Mononuclear cell (primary cell): ENCODE data around the gene RCHY1. TPM values are rescaled to one million over a fixed set of nuclear protein-coding genes. Genes with fewer than 3 reads are reported as not detected.
"Not testable (repeated sequence)": the region's sequence is repeated elsewhere in the genome, so short reads cannot be mapped to it uniquely, and the experiment has no call there.

ENCODE experiments used
- H3K27me3 ChIP-seq: 2 replicates; pipeline ENCODE4 v1.6.0; 2011; ENCODE audit warnings: low read length, control low read depth; ENCODE audit not compliant: insufficient read depth
- H3K4me1 ChIP-seq: 2 replicates; pipeline ENCODE4 v1.5.1; 2011; ENCODE audit warnings: mild to moderate bottlenecking, low read length, control low read depth; ENCODE audit not compliant: insufficient read depth
- H3K4me3 ChIP-seq: 2 replicates; pipeline ENCODE4 v1.5.1; 2011; ENCODE audit warnings: mild to moderate bottlenecking, low read length, moderate library complexity
- H3K9me3 ChIP-seq: 2 replicates; pipeline ENCODE4 v1.5.1; 2011; ENCODE audit warnings: low read depth, mild to moderate bottlenecking, control low read depth, low read length
- total RNA-seq: library from RNA; depleted of rRNA; stranded (reverse); fragments of >200 nt; gene quantifications from one replicate; pipeline ENCODE4 v1.2.3, GENCODE V29; 2012

RCHY1 gene
- total RNA-seq, result 52.4 TPM

GRCh38 chr4:75514131-75514948, at the start of gene RCHY1, which contains the start of gene THAP6:
TSS of gene RCHY1 (minus strand) at chr4:75514403. CDS start at chr4:75514286, 117 bp downstream.
TSS of gene THAP6 (plus strand) at chr4:75514473. CDS start at chr4:75515453, 980 bp downstream.
- H3K27me3 ChIP-seq, result no peaks in the 10 kb centered on the region
- H3K9me3 ChIP-seq, result no peaks in the 10 kb centered on the region
- peak within 1 kb of the TSS; percentile 83 for H3K4me3 ChIP-seq
- H3K4me1 ChIP-seq, result peaks cover 49% of the 10 kb centered on the region

- Histone ChIP-seq H3K9me3 (no peaks in the 10 kb centered on the region), H3K4me3 (no peak overlapping the region), H3K27me3 (no peaks in the 10 kb centered on the region), H3K4me1 (peaks cover 16% of the 10 kb centered on the region)
Measured at GRCh38 chr4:75561789-75562188, 47.6 kb upstream of the RCHY1 start.

DNA sequence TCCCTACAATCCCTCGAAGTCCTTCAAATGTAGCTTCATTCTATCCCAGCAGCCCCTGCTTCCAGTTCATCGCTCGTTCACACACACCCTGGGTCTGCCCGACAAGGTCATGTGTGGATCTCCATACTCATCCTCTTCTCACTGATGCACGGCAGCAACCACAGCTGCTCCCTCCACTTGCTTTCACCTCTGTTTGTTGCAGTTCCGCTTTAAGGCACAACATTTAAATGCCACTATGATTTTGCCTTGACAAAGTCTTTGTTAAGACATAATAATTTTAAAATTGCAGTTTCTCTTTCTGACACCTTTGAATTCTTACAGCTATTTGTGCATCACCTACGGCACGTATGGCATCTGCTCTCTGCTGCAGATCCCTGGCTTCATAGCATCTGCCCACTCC, 43.5 kb upstream of the RCHY1 start:
- Histone ChIP-seq H3K4me1 (no peaks in the 10 kb centered on the region), H3K27me3 (no peaks in the 10 kb centered on the region), H3K4me3 (no peak overlapping the region), H3K9me3 (no peaks in the 10 kb centered on the region)

DNA sequence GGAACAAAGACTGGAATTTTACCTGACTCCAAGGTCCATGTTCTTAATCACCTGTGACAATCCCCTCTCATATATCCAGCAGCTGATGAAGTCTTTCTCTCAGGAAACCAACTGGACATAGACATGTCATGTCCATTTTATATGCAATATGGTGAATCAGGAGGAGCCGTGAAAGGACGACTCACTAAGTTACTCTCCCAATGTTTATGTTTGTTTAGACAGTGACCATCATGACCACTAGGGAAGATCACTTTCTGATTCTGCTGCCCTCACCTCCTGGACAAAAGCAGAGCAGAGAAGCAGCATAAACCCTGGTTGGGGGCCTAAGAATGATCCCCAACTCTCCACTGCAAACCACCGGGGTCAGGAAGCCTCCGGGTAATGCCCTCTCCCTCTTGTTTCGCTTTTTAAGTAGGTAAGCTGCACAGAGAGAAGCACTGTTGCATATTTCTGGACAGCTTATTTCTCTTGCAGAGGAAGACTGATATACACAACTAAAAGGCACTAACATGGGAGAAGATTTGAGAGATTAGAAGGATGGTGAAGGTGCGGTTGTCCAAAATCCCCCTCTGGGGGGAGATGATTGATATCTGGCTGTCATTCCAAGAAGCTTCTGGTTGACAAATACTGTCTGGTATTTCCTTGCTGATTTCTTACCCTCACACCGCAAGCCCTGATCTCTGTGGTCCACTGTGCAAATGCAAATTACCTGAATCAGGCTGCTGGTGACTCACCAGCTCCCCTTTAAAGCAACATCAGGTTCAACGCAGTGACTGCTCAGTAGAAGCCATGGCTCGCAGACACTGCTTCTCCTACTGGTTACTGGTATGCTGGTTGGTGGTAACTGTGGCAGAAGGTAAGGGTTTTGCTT, 41.3 kb upstream of the RCHY1 start, which contains the start of gene ODAPH:
ODAPH (plus strand) TSS at position 773 of the 871 bp plus-strand sequence; CDS start at position 790, 17 bp downstream.
- Histone ChIP-seq H3K27me3 (no peaks in the 10 kb centered on the region), H3K9me3 (no peaks in the 10 kb centered on the region), H3K4me1 (no peaks in the 10 kb centered on the region), H3K4me3 (no peak within 1 kb of the TSS)

DNA sequence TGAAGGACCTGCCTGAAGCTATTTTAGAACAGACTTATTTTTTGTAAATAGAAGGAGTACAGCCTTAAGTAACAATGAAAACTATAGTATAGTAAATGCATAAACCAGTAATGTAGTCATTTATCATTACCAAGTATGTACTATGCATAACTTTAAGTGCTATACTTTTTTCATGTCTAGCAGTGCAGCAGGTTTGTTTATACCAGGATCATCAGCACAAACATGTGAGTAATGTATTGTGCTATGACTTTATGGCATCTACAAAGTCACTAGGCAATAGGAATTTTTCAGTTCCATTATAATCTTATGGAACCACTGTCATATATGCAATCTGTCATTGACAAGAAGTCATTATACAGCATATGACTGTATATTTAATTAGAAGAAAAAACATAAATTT, 38.2 kb upstream of the RCHY1 start:
- H3K9me3 ChIP-seq, result no peaks in the 10 kb centered on the region
- H3K27me3 ChIP-seq, result no peaks in the 10 kb centered on the region
- no peak overlapping the region for H3K4me3 ChIP-seq
- no peaks in the 10 kb centered on the region for H3K4me1 ChIP-seq

DNA sequence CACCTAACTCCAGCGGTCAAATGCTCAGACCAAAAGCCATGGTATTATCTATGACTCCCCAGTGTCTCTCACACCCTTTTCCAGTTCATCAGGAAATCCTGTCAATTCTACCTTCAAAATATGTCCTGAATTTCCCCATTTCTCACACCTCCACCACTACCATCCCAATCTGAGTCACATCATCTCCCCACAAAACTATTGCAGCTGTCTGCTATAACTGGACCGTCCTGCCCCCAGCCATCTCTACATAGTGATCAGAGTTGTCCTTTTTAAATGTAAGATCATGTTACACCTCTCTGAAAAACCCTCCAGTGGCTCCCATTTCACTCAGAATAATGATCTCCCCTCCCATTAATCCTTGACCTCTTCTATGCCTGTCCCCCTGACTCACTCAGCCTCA, 34.8 kb upstream of the RCHY1 start:
- no peaks in the 10 kb centered on the region for H3K4me1 ChIP-seq
- no peaks in the 10 kb centered on the region for H3K27me3 ChIP-seq
- no peak overlapping the region for H3K4me3 ChIP-seq
- H3K9me3 ChIP-seq, result no peaks in the 10 kb centered on the region

DNA sequence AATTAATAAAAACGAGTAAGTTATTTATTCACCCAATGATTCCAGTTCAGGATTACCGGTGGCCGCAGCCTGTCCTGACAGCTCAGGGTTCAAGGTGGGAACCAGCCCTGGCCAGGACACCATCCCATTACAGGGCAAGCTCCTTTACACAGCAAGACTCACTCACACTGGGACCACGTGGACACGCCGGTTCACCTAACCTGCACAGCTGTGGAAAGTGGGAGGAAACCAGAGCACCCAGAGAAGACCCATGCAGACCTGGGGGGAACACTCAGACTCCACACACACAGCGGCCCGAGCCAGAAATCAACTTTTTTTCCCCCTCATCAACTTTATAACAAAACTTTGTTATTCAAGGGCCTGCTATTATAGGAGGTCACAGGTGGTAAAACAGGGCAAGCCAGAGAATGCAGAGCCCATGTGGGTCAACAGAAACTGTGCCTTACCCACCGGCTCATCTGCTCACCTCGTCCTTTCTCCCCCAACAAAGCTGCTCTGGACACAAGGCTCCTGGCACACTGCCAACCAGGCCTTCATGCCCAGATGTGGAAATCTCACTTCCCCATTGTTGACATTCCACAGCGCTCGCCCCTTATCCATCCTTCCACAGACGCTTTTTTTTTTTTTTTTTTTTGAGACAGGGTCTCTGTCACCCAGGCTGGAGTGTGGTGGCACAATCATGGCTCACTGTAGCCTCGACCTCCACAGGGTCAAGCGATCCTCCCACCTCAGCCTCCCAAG, 33.6 kb upstream of the RCHY1 start:
- Histone ChIP-seq H3K4me1 (no peaks in the 10 kb centered on the region), H3K9me3 (no peaks in the 10 kb centered on the region), H3K4me3 (no peak overlapping the region), H3K27me3 (no peaks in the 10 kb centered on the region)

DNA sequence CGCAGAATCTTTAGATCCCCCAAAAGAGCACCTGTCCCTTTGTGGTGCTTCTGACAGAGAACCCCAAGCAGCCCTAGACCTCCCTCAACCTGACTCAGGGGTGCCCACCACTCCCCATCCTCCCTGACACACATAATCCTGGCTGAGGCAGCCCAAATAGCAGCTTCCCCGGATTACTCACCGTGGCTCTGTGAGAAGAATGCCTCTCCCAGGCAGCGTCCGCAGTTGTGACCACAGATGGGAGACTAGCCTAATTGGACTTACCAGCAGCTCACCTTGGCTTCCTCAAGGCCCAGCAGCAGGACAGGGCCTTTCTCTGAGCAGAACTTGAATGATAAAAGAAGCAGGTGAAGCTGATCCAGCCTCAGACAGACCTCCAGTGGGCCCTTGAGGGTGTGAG, 31.3 kb upstream of the RCHY1 start:
- Histone ChIP-seq H3K27me3 (no peaks in the 10 kb centered on the region), H3K4me3 (no peak overlapping the region), H3K4me1 (no peaks in the 10 kb centered on the region)

GRCh38 chr4:75544870-75545269, 30.7 kb upstream of the RCHY1 start:
- no peak overlapping the region for H3K4me3 ChIP-seq

More for the DNA sequence above, 31.3 kb upstream of the RCHY1 start:
- H3K9me3 ChIP-seq, result no peaks in the 10 kb centered on the region

DNA sequence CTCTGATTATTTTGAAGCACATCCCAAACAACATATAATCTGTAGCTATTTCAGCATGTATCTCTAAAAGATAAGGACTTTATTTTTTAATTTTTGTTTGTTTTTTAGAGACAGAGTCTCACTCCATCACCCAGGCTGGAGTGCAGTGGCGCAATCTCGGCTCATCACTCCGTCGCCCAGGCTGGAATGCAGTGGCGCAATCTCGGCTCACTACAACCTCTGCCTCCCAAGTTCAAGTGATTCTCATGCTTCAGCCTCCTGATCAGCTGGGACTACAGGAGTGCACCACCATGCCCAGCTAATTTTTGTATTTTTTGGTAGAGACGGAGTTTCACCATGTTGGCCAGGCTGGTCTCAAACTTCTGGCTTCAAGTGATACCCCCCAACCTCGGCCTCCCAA, 30.0 kb upstream of the RCHY1 start:
- not testable (repeated sequence) for H3K27me3 ChIP-seq, H3K9me3 ChIP-seq, H3K4me3 ChIP-seq, H3K4me1 ChIP-seq

More at GRCh38 chr4:75544870-75545269, 30.7 kb upstream of the RCHY1 start:
- Histone ChIP-seq H3K9me3 (no peaks in the 10 kb centered on the region), H3K4me1 (no peaks in the 10 kb centered on the region), H3K27me3 (no peaks in the 10 kb centered on the region)

DNA sequence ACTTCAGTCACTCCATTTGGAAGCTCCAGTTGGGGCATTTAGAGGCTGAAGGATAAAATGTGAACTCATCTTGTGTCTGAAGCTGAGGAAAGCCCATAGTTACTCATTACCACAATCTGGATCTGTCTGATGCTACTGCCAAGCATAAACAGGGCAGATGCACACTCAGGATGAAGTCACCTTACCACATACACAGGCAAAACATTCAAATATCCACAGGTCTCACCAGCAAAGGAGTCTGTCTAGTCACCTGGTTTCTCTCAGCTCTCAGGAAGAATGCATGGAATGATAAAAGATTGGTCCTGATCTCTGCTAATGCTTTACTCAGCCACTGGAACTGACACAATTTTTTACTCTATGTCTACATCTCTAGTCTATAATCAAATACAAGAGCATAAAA, 28.6 kb upstream of the RCHY1 start:
- no peaks in the 10 kb centered on the region for H3K9me3 ChIP-seq
- H3K4me1 ChIP-seq, result no peaks in the 10 kb centered on the region
- H3K4me3 ChIP-seq, result no peak overlapping the region
- no peaks in the 10 kb centered on the region for H3K27me3 ChIP-seq

- not testable (repeated sequence) for H3K4me3 ChIP-seq, H3K9me3 ChIP-seq, H3K27me3 ChIP-seq, H3K4me1 ChIP-seq
Measured at GRCh38 chr4:75537308-75537707, 23.1 kb upstream of the RCHY1 start.

GRCh38 chr4:75533926-75534325, 19.7 kb upstream of the RCHY1 start:
- H3K9me3 ChIP-seq, H3K4me1 ChIP-seq, H3K27me3 ChIP-seq, H3K4me3 ChIP-seq: not testable (repeated sequence)

DNA sequence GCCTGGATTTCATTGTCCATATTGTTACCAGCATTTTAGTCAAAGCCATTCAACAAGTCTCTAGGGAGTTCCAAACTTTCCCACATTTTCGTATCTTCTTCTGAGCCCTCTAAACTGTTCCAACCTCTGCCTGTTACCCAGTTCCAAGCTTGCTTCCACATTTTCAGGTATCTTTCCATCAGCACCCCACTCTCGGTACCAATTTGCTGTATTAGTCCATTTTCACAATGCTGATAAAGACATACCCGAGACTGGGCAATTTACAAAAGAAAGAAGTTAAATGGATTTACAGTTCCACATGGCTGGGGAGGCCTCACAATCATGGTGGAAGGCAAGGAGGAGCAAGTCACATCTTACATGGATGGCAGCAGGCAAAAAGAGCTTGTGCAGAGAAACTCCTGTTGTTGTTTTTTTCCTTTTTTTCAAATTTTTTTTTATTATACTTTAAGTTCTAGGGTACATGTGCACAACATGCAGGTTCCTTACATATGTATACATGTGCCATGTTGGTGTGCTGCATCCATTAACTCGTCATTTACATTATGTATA, 19.2 kb upstream of the RCHY1 start:
- not testable (repeated sequence) for H3K9me3 ChIP-seq, H3K4me1 ChIP-seq, H3K4me3 ChIP-seq, H3K27me3 ChIP-seq
